ENCODE data around the gene DNAJC7.
"Not testable (repeated sequence)": the region's sequence is repeated elsewhere in the genome, so short reads cannot be mapped to it uniquely, and the experiment has no call there.

DNAJC7 gene

GRCh38 chr17:42018988-42019387, 1.7 kb upstream of the DNAJC7 start:
- Histone ChIP-seq H3K4me3 (ENCODE audit: low read depth, low read length) (no peak overlapping the region), H3K9me3 (no peaks in the 10 kb centered on the region), H3K27me3 (no peaks in the 10 kb centered on the region), H3K4me1 (no peaks in the 10 kb centered on the region), H3K36me3 (peaks cover 9% of the 10 kb centered on the region)
- no peak for TF ChIP-seq CTCF (IDR thresholded peaks at IDR 0.05; ENCODE audit: low read depth, low read length)
- no peak for DNase-seq

GRCh38 chr17:42018339-42018738, 1.1 kb upstream of the DNAJC7 start:
- H3K4me3 ChIP-seq (ENCODE audit: low read depth, low read length), result peak overlapping the region; percentile 93
- no peaks in the 10 kb centered on the region for H3K4me1 ChIP-seq
- peaks cover 5% of the 10 kb centered on the region for H3K36me3 ChIP-seq
- H3K27me3 ChIP-seq, result no peaks in the 10 kb centered on the region
- no peak for DNase-seq
- TF ChIP-seq CTCF (IDR thresholded peaks at IDR 0.05; ENCODE audit: low read depth, low read length), result no peak
- H3K9me3 ChIP-seq, result no peaks in the 10 kb centered on the region

- Histone ChIP-seq H3K4me1 (no peaks in the 10 kb centered on the region), H3K9me3 (no peaks in the 10 kb centered on the region), H3K36me3 (peaks cover 5% of the 10 kb centered on the region), H3K4me3 (ENCODE audit: low read depth, low read length) (peak overlapping the region; percentile 93), H3K27me3 (no peaks in the 10 kb centered on the region)
- no peak for TF ChIP-seq CTCF (IDR thresholded peaks at IDR 0.05; ENCODE audit: low read depth, low read length)
- DNase-seq, result no peak
Measured at GRCh38 chr17:42017866-42018200, 594 bp upstream of the DNAJC7 start.

GRCh38 chr17:42016411-42016831, 818 bp downstream of the DNAJC7 start:
- Histone ChIP-seq H3K4me1 (no peaks in the 10 kb centered on the region), H3K4me3 (ENCODE audit: low read depth, low read length) (peak overlapping the region; percentile 93), H3K9me3 (no peaks in the 10 kb centered on the region), H3K27me3 (no peaks in the 10 kb centered on the region), H3K36me3 (peaks cover 5% of the 10 kb centered on the region)
- TF ChIP-seq CTCF (IDR thresholded peaks at IDR 0.05; ENCODE audit: low read depth, low read length), result no peak
- DNase-seq, result no peak

- not testable (repeated sequence) for H3K4me3 ChIP-seq (ENCODE audit: low read depth, low read length); H3K27me3 ChIP-seq; H3K9me3 ChIP-seq; DNase-seq; H3K4me1 ChIP-seq
- H3K36me3 ChIP-seq, result peaks cover 14% of the 10 kb centered on the region
Measured at GRCh38 chr17:42013740-42014139, 3.5 kb downstream of the DNAJC7 start.

- DNase-seq; H3K4me1 ChIP-seq; H3K4me3 ChIP-seq (ENCODE audit: low read depth, low read length); H3K9me3 ChIP-seq; H3K27me3 ChIP-seq: not testable (repeated sequence)
- peaks cover 15% of the 10 kb centered on the region for H3K36me3 ChIP-seq
Measured at GRCh38 chr17:42012363-42012762, 4.9 kb downstream of the DNAJC7 start.

GRCh38 chr17:42010898-42011516, 6.2 kb downstream of the DNAJC7 start:
- DNase-seq, result peak; percentile 36
- Histone ChIP-seq H3K4me1 (no peaks in the 10 kb centered on the region), H3K9me3 (no peaks in the 10 kb centered on the region), H3K4me3 (ENCODE audit: low read depth, low read length) (no peak overlapping the region), H3K27me3 (no peaks in the 10 kb centered on the region), H3K36me3 (peaks cover 15% of the 10 kb centered on the region)
- TF ChIP-seq CTCF (IDR thresholded peaks at IDR 0.05; ENCODE audit: low read depth, low read length), result no peak

- not testable (repeated sequence) for H3K4me3 ChIP-seq (ENCODE audit: low read depth, low read length); H3K9me3 ChIP-seq; H3K4me1 ChIP-seq; DNase-seq; H3K27me3 ChIP-seq
- peaks cover 15% of the 10 kb centered on the region for H3K36me3 ChIP-seq
Measured at GRCh38 chr17:42010266-42010680, 7.0 kb downstream of the DNAJC7 start.
